Spleen (tissue), 11 donors: ENCODE results near the gene WNT9A. TPM values are rescaled to one million over a fixed set of nuclear protein-coding genes. Genes with fewer than 3 reads are reported as not detected.

ENCODE experiments used
- DNase-seq: peaks from one replicate; pipeline ENCODE4 v3.0.0-alpha.2; 2020
- H3K27ac ChIP-seq, 8 donors: fragments of 200-600 bp; sonication (generic) in 7 of 8; 1 replicate in 4 of 8; 2 replicates in 4 of 8; pipeline versions ENCODE4 v1.5.0 to v1.8.0; 2016 to 2021; ENCODE audit warnings: inconsistent platforms in 4 of 8, mild to moderate bottlenecking in 4 of 8, moderate library complexity in 1 of 8
- H3K27me3 ChIP-seq, 7 donors: fragments of 200-600 bp; sonication (generic) in 6 of 7; replicated peaks in 1 of 7; 1 replicate in 4 of 7; 2 replicates in 3 of 7; pipeline versions ENCODE4 v1.5.0 to v1.8.0; 2016 to 2021; ENCODE audit warnings: inconsistent platforms in 3 of 7, mild to moderate bottlenecking in 1 of 7
- H3K36me3 ChIP-seq, 6 donors: fragments of 200-600 bp; sonication (generic) in 5 of 6; 1 replicate in 4 of 6; 2 replicates in 2 of 6; pipeline versions ENCODE4 v1.5.0 to v1.8.0; 2016 to 2021; ENCODE audit warnings: inconsistent platforms in 2 of 6
- H3K4me1 ChIP-seq, 6 donors: fragments of 200-600 bp; sonication (generic) in 5 of 6; 1 replicate in 3 of 6; 2 replicates in 3 of 6; pipeline versions ENCODE4 v1.5.0 to v1.8.0; 2016 to 2021; ENCODE audit warnings: inconsistent platforms in 3 of 6
- H3K4me3 ChIP-seq, 8 donors: fragments of 200-600 bp; sonication (generic) in 7 of 8; 1 replicate in 4 of 8; 2 replicates in 4 of 8; pipeline versions ENCODE4 v1.5.0 to v1.8.0; 2016 to 2021; ENCODE audit warnings: inconsistent platforms in 4 of 8, mild to moderate bottlenecking in 4 of 8, moderate library complexity in 2 of 8
- H3K9me3 ChIP-seq, 8 donors: fragments of 200-600 bp; sonication (generic) in 7 of 8; 1 replicate in 4 of 8; 2 replicates in 4 of 8; pipeline versions ENCODE4 v1.5.0 to v1.8.0; 2016 to 2021; ENCODE audit warnings: inconsistent platforms in 4 of 8
- POLR2A ChIP-seq, 3 donors: fragments of 450-650 bp; IDR thresholded peaks; one replicate each; pipeline ENCODE4 v1.5.1; 2017; ENCODE audit warnings: antibody characterized with exemption in 3 of 3, mild to moderate bottlenecking in 1 of 3
- POLR2AphosphoS5 ChIP-seq, 3 donors: sonication (generic); formaldehyde crosslinking; IDR thresholded peaks; one replicate each; pipeline ENCODE4 v1.5.1; 2017; ENCODE audit warnings: antibody characterized with exemption in 3 of 3
- WGBS, 5 donors: extraction: QIAGEN DNeasy Blood & Tissue Kit in 3 of 5; methylation state at CpG; one replicate each; pipeline versions ENCODE4 v1.1.5 to v1.1.7; 2013 to 2018; 5-methylcytosine and 5-hydroxymethylcytosine counted together
- intact Hi-C: fragments of 100-400 bp; cut with DNase I; formaldehyde crosslinking; loops from one replicate; pipeline ENCODE4 v1.15.0; 2023; ENCODE audit warnings: low total_unique reads
- polyA plus RNA-seq, 3 donors: library from polyadenylated mRNA; stranded (reverse); fragments of 200-250 nt; gene quantifications; one replicate each; pipeline ENCODE4 v1.2.1, GENCODE V29; 2013
- total RNA-seq, 7 donors: library from RNA; depleted of rRNA in 3 of 7; stranded (reverse); fragments of >200 nt in 3 of 7; fragmentation: NEBNext Ultra II Directional in 4 of 7; extraction: Animal tissue kit (Norgen Biotek cat#: 25700) in 4 of 7; gene quantifications; one replicate each; pipeline versions ENCODE4 v1.1.0 to v1.2.1, GENCODE V29; 2016 to 2021
- TF ChIP-seq, protein P1 (sequence below), 11 experiments: fragments of 200-600 bp in 7 of 11; fragments of 450-650 bp in 4 of 11; sonication (generic) in 4 of 11; IDR thresholded peaks in 8 of 11; conservative IDR thresholded peaks in 3 of 11; 1 replicate in 7 of 11; 2 replicates in 4 of 11; pipeline versions ENCODE4 v1.4.0 to v1.8.0; 2016 to 2021; ENCODE audit warnings: antibody characterized with exemption in 11 of 11, inconsistent platforms in 4 of 11, mild to moderate bottlenecking in 1 of 11
- donor health status: healthy with polysubstance abuse.
- donor health status: DM: no; HTN: no; CAD: no; lungs with moderate emphysema.
- donor health status: DM: no; HTN: no; CAD: no.
- donor health status: Bipolar disorder and iron deficiency.
- donor health status: healthy.
- donor health status: DM: no; HTN: no; CAD: no.
- donor health status: DM: yes; HTN: yes; CAD: no.

WNT9A gene
- total and polyA plus RNA-seq, 10 donors: 0.08 to 3.6 (median 0.77) TPM

DNA sequence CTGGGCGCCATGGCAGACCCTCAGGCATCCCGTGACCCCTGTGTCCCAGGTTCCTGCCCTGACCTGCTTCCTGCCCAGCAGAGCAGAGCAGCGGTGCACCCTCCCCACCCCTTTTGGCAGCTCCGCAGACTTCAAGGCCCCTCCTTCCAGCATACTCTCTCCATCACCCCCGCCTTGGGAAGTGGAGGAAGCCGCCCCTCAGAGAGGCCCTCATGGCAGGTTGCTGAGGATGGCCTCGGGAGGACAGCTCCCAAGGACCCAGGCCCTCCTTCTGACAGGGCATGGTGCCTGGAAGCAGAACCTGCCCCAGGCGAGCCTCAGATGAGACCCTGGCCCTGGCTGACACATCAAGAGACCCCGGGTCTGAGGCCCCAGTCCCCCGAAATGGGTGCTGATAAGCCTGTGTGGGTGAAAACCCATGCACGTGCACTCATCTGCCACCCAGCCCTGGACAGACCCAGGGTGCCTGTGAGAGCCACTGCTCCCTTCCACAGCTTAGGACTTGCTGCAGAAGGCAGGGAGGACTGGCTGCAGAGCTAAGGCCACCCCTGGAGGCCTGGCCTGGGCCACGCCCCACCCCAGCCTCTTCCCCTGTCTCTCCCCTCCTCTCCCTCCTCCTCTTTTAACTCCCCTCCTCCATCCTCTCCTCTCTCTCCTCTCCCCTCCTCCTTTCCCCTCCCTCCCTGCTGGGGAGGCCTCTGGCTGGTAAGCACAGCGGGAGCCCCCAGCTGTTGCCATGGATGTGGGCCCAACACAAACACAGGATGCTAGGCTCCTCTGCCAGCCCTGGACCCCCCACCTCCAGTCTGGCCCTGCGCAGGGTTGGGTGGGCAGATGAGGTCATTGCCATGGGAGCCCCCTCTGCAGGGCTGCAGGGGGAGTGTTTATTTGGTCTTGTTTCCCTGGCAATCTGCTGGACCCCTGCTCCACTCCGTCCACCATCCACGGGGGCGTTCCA lies 33.7 kb downstream of the WNT9A start:
- WGBS, 5 donors: 75 to 82% (median 79%) methylated on average over 13 to 17 of the region's 17 CpGs

DNA sequence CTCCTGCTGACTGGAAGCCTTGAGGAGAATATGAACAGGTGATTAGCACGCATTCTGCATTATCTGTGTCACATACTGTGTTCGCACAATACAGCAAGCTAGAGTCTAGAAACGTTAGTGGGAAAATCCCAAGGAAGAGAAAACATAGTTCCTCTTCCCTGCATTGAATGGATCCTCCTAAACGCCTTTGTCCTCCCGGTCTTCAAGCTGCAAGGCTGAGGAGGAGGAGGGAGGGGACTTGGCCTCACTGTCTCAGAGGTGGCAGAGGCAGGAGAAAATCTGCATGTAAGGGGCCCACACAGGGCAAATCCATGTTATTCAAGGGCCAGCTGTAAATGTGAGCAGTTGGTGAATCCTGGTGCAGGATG lies 34.4 kb downstream of the WNT9A start:
- WGBS, 5 donors: 48 to 70% (median 60%) methylated on average over 5 of the region's 5 CpGs
- H3K9me3 ChIP-seq: no peaks in the 10 kb centered on the region
- TF ChIP-seq POLR2AphosphoS5 (IDR thresholded peaks at IDR 0.05) (no peak), POLR2A (IDR thresholded peaks at IDR 0.05) (no peak)

More for the DNA sequence above, 33.7 kb downstream of the WNT9A start:
- Histone ChIP-seq H3K4me1 (peaks cover 0 to 3% (median 0%) of the 10 kb centered on the region in 6 donors), H3K36me3 (no peaks in the 10 kb centered on the region), H3K4me3 (no peak overlapping the region), H3K9me3 (no peaks in the 10 kb centered on the region), H3K27me3 (peaks cover 0 to 23% (median 0%) of the 10 kb centered on the region in 7 donors), H3K27ac (no peak overlapping the region)
- intact Hi-C loops: no loop called here
- TF ChIP-seq POLR2AphosphoS5 (IDR thresholded peaks at IDR 0.05) (no peak), POLR2A (IDR thresholded peaks at IDR 0.05) (no peak)
- TF ChIP-seq, protein P1, sequence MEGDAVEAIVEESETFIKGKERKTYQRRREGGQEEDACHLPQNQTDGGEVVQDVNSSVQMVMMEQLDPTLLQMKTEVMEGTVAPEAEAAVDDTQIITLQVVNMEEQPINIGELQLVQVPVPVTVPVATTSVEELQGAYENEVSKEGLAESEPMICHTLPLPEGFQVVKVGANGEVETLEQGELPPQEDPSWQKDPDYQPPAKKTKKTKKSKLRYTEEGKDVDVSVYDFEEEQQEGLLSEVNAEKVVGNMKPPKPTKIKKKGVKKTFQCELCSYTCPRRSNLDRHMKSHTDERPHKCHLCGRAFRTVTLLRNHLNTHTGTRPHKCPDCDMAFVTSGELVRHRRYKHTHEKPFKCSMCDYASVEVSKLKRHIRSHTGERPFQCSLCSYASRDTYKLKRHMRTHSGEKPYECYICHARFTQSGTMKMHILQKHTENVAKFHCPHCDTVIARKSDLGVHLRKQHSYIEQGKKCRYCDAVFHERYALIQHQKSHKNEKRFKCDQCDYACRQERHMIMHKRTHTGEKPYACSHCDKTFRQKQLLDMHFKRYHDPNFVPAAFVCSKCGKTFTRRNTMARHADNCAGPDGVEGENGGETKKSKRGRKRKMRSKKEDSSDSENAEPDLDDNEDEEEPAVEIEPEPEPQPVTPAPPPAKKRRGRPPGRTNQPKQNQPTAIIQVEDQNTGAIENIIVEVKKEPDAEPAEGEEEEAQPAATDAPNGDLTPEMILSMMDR (IDR thresholded peaks at IDR 0.05 in 8 of 11, conservative IDR thresholded peaks at IDR 0.05 in 3 of 11): no peak
- DNase-seq: no peak

DNA sequence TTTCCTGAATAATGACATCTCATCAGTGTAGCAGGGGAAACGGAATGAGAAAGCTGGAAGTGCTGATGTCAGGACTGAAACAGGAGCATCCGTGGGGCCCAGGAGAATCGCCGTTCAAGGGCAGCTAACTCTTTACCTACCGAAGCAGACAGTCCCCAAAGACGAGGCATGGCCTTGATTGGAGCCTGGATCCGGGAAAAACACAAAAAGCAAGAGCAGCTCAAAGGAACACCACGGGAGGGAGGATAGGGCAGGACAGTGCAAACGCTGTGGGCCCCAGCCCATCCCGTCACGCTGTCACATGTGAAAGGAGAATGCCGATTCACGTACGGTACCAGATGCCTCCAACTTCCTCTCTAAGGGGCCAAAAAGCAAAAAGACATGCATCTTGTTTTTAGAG lies 34.9 kb downstream of the WNT9A start:
- intact Hi-C loops: no loop called here

More for the DNA sequence above, 34.4 kb downstream of the WNT9A start:
- Histone ChIP-seq H3K36me3 (no peaks in the 10 kb centered on the region), H3K4me1 (peaks cover 0 to 3% (median 0%) of the 10 kb centered on the region in 6 donors), H3K27me3 (peaks cover 0 to 23% (median 0%) of the 10 kb centered on the region in 7 donors), H3K4me3 (no peak overlapping the region), H3K27ac (no peak overlapping the region)
- no peak for DNase-seq
- intact Hi-C loops: no loop called here

DNA sequence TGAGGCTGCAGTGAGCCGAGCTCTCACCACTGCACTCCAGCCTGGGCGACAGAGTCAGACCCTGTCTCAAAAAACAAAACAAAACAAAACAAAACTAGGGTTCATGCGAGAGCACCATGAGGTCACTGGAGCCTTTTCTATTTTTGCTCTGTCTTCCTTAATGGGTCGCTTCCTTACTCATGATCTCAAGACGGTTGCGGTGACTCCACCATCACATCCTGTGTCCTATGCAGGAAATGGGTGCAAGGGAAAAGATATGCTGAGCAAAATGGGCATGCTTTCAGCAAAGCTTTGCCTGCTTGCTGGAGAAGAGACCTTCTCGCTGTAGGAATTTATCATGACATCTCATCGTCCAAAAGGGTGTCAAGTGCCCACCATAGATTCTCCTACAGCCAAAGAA lies 36.4 kb downstream of the WNT9A start:
- TF ChIP-seq POLR2A (IDR thresholded peaks at IDR 0.05): no peak
- TF ChIP-seq, protein P1 (IDR thresholded peaks at IDR 0.05 in 8 of 11, conservative IDR thresholded peaks at IDR 0.05 in 3 of 11): no peak
- TF ChIP-seq POLR2AphosphoS5 (IDR thresholded peaks at IDR 0.05): no peak
- Histone ChIP-seq H3K4me3 (no peak overlapping the region), H3K4me1 (peaks cover 0 to 3% (median 0%) of the 10 kb centered on the region in 6 donors), H3K9me3 (no peaks in the 10 kb centered on the region), H3K27me3 (peaks cover 0 to 28% (median 0%) of the 10 kb centered on the region in 7 donors), H3K36me3 (no peaks in the 10 kb centered on the region), H3K27ac (no peak overlapping the region)
- no peak for DNase-seq
- WGBS, 5 donors: 80 to 92% (median 88%) methylated on average over 8 of the region's 8 CpGs
- intact Hi-C loops: no loop called here

More for the DNA sequence above, 34.9 kb downstream of the WNT9A start:
- H3K4me3 ChIP-seq: no peak overlapping the region
- H3K27ac ChIP-seq: no peak overlapping the region
- 28 to 47% (median 37%) methylated on average over 14 of the region's 14 CpGs for WGBS, 5 donors
- H3K36me3 ChIP-seq: no peaks in the 10 kb centered on the region
- TF ChIP-seq POLR2A (IDR thresholded peaks at IDR 0.05) (no peak), POLR2AphosphoS5 (IDR thresholded peaks at IDR 0.05) (no peak)
- TF ChIP-seq, protein P1 (IDR thresholded peaks at IDR 0.05 in 8 of 11, conservative IDR thresholded peaks at IDR 0.05 in 3 of 11): no peak
- peaks cover 0 to 23% (median 0%) of the 10 kb centered on the region in 7 donors for H3K27me3 ChIP-seq
- H3K9me3 ChIP-seq: no peaks in the 10 kb centered on the region
- DNase-seq: no peak
- peaks cover 0 to 3% (median 0%) of the 10 kb centered on the region in 6 donors for H3K4me1 ChIP-seq
